HL-60/S4 treated with phorbol 12-myristate 13-acetate at 8.2 ng/mL for 4 days and 3 days (cell line): ENCODE measurements around the gene ZNF367.

ENCODE experiments used
- in situ Hi-C: fragments of 300-500 bp; cut with MboI; formaldehyde crosslinking; loops from 2 replicates; pipeline ENCODE4 v1.15.0; 2022; ENCODE audit warnings: low sequenced_read_pairs

The ZNF367 gene

DNA sequence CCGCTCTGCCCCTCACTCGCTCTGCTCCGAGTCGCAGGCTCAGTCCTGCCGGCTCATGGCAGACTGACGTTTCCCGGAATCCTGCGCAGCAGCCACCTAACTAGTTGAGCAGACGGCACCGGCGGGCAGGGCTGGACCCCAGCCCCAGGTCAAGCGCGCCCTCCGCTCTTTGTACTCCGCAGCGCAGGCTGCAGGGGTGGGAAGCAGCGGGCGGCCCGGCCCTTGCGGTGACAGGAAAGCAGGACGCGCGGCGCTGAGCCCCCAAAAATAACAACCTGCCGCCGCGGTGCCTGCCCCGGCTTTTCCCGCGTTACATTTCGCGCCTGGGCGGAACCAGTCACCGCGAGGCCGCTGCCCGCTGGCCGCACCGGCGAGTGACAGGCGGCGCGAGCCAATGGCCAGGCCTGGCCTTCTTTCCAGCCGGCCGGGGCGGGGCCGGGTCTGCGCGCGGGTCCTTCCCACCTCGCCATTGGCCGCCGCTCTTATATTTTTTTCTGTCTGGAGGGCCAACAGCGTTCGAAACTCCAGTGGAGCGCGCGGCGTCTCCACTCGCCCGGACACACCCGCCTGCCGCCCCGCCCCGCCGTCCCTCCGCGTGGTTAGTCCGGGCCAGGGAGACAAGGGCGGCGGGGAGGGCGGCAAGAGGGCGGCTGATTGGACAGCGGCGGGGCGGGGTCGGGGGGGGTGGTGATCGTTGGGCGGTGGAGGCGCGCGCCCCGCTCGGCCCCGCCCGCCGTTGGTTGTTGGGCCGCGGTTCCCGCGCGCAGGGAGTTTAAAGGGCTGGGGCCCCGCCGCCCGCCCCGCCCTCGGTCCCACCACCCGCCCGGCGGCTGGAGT, at the start of gene ZNF367:
Gene ZNF367 (minus strand): TSS at position 288 of the 837 bp plus-strand sequence. CDS start 338 bp downstream, outside the sequence.
- in situ Hi-C loops, result no loop called here

DNA sequence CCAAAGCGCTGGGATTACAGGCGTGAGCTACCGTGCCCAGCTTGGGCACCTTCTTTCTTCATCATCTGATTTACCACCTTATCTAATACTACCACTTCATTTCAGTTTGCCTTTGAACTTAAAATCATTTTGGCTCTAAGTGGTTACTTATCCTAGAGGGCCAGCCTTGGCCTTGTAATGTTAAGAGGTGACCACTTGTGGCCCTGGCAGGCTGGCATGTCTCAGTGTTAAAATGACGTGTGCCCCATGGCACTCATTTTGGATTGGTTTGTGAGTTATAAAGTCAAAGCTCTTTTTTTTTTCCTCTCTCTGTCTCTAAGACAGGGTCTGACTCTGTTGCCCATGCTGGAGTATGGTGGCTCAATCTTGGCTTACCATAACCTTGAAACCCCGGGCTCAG, 49.6 kb upstream of the ZNF367 start:
- in situ Hi-C loops, result no loop called here

DNA sequence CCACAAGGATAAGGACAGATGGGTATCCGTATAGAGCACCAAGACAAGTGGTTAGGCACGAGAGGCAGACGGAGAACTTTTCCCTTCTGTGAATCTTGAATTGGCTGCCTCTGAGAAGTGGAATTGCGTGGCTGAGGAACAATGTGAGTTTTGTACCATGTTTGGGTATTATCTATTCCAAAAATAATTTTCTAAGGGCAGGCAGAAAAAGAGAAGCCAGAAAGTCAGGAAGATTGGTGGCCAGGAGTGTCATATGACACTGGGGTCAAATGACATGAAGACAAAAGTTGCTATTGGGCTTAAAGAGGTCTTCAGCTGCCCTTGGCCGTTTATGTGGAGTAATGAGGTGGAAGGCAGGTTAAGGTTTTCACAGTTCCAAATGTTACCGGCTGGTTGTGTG, 46.3 kb upstream of the ZNF367 start:
- in situ Hi-C loops, result no loop called here

DNA sequence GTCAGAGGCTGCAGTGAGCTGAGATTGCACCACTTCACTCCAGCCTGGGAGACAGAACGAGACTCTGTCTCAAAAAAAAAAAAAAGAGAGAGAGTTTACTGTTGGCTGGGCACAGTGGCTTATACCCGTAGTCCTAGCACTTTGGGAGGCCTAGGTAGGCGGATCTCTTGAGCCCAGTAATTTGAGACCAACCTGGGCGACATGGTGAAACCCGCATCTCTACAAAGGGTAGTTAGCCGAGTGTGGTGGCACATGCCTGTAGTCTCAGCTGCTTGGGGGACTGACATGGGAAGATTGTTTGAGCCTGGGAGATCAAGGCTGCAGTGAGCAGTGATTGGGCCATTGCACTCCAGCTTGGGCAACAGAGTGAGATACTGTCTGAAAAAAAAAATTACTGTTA, 44.4 kb upstream of the ZNF367 start:
- in situ Hi-C loops, result no loop called here

DNA sequence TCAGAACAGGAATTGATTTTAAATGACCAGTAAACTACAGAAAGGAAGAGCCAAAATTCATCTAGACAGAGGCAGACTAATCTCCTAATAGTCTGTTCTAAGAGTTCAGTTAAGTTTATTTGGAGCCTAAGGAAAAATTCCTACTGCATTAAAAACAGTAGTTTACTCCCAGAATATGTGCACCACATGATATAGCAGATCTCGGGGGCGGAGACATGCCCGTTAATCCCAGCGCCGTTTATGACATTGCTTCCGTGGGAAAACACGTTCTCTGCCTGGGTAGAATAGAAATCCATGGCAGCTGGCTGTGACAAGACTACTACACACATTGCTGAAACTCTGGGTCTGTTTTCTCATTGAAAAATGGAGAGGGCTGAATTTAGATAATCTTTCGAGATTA, 43.2 kb upstream of the ZNF367 start:
- in situ Hi-C loops, result no loop called here

DNA sequence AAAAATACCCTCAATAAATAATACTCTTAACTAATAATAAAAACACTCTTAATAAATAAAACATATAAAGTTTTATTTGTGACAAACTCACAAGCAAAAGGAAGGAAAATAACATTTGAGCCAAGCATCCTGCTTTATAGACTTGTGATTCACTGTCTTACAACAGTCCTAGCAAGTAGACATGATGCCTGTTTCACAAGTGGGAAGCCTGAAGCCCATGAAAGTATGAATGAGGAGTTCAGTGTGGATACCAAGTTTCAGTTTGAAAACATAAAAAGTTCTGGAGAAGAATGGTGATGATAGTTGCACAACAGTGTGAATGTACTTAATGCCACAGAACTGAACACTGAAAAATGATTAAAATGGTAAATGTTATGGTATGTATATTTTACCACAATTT, 42.7 kb upstream of the ZNF367 start:
- in situ Hi-C loops, result no loop called here

DNA sequence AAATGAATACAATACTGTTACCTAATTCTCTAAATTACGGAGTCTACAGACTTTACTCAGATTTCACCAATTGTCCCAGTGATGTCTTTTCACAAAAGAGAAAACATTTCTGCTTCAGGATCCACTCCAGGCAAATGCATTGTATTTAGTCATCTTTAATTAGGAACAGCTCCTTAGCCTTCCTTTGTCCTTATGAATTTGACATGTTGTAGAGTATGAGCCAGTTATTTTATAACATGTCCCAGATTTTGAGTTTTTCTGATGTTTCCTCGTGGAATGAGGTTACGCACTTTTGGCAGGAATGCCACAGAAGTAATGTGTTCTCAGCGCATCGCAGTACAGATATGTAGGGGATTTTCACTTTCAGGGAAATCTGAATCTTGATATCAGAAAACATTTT, 42.3 kb upstream of the ZNF367 start:
- in situ Hi-C loops, result no loop called here

DNA sequence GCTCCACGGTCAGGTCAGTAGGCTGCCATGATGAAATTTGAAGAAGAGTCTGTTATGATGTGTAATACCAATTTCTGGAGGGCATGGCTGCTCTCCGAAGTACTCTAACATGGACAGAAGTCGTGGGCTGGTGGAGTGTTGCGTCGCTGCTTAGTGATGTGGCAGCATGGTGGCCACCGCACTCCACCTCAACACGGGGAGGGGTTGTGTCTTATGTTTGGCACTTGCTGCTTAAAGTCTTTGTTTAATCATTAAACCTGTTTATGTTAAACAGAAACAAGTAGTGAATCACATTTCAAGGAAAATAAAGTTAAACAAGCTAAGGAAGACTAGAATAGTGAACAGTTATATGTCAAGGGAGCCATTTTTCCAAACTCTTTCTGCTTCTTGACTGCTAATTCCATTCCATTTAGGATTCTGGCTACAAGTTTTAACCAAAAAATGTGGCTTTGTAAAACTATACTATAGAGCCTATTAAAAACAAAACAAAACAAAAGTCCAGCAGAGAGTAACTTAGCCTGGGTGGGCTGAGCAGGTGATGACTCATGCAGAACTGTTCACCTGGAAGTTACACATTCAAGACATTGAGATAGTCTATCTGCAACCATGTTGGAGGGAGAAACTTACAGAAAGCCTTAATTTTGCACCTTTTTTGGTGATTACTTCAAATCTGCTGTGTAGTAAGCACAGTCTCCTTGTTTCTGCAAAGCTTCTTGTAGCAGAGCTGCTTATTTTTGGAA, 41.3 kb upstream of the ZNF367 start:
- in situ Hi-C loops, result no loop called here

DNA sequence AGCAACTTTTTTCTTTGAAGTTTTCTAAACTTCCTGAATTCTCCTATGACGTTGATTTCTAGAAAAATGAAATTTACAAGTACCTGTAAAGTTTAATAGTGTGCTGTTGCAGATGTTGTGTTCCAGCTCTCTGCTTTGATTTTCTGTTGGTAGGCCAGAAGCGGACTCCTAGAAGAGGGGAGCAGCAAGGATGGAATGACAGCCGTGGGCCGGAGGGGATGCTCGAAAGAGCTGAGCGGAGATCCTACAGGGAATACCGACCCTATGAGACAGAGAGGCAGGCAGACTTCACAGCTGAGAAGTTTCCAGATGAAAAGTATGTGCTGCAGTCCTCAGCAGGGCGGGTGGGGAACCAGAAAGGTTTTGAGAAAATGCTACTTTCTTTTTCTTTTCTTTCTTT, 40.1 kb upstream of the ZNF367 start:
- in situ Hi-C loops, result no loop called here

DNA sequence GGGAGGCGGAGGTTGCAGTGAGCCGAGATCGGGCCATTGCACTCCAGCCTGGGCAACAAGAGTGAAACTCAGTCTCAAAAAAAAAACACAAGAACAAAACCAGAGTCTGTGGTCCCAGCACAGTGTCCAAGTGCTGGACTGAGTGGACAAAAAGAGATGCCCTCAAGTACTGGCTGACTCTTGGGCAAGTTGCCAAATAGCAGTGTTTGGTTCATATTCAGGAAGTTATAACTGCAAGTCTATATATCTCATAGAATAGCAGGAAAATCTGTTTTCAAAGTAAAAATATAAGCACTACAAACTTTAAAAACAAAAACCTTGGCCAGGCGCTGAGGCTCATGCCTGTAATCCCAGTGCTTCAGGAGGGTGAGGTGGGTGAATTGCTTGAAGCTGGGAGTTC, 39.1 kb upstream of the ZNF367 start:
- in situ Hi-C loops, result no loop called here

DNA sequence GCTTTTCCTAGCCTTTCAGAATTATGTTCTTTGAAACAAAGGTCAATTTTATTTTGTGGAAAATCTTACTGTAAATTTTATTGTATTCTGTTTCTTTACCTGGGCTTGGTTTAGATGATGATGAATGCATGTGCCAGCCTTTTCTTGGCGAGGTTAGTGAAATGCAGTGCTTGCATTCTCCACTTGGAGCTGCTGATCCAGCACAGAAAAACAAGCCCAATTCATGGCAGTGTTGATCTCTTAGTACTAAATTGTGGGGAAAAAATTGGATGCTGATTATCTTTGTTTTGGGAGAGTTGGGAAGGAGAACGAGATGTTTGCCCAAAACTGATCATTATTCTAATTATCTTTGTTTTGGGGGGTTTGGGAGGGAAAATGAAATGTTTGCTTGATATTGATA, 35.5 kb upstream of the ZNF367 start:
- in situ Hi-C loops, result no loop called here

DNA sequence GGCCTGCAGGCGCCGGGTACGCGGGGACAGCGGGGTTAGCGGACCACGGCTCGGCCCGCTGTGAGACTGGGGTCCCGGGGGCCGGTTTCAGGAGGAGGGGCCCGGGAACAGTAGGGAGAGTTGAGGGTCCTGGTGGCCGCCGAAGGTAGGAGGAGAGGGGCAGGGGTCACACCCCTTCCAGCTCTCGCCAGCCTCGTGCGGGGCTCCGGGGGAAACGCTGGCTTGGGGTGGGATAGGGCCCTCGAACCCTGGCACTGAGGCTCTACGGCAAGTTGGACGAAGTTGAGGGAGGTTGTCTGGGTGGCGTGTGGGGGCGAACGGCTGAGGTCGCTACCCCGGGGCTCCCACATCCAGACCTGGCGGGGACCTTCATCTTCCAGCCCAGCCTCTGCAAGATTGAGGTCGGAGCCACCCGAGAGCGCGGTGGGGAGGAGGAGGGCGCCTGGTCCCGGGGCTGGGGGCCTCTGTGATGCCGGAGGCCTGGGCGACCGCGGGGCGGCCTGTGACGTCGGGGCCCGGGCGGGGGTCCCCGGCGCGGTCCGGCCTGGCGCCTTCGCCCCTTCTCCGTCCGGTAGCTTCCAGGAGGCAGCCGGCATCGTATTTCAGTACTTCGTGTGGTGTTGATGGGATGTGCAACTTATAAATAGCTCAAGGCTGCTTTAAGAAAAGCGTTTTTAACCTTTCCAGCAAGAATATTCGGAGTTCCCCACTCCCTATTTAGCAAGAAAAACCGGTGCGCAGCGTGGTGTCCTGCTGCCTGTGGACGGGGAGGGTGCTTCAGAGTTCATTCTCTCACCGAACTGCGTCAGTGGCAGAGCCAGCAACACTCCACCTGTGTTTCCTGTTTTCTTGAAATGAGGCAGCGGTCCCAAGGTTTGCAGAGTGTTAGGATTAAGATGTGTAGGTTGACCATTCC, 32.7 kb upstream of the ZNF367 start:
- in situ Hi-C loops, result no loop called here

DNA sequence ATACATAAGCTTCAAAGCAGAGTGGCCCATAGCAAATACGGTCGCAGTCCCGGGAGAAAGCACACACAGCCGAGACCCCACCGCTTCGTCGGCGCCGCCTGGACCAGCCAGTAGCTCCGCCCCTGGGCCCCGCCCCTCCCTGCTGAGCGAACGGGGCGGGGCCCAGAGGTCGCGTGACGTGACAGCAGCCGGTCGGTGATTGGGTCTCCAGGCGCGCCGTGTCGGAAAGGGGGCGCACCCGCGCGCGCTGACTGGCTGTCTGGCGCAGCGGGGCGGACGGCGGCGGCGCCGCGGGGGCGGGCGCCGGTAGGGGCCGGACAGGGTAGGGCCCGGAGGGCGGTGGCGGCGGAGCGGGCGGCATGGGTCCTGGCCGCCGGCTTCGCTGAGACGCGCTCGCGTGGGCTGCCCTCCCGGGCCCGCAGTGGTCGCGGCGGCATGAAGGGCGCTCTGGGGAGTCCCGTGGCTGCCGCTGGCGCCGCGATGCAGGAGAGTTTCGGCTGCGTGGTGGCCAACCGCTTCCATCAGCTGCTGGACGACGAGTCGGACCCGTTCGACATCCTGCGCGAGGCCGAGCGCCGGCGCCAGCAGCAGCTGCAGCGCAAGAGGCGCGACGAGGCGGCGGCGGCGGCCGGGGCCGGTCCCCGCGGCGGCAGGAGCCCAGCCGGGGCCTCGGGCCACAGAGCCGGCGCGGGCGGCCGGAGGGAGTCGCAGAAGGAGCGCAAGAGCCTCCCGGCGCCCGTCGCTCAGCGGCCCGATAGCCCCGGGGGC, 31.9 kb upstream of the ZNF367 start, which contains the start of gene HABP4:
Gene HABP4 (plus strand): TSS at position 325 of the 768 bp plus-strand sequence. CDS start 111 bp downstream, at position 436.
- in situ Hi-C loops, result loop anchor here (10.0 kb wide), 1 partner anchor 205 kb away; the partner anchor contains the start of gene PRXL2C

DNA sequence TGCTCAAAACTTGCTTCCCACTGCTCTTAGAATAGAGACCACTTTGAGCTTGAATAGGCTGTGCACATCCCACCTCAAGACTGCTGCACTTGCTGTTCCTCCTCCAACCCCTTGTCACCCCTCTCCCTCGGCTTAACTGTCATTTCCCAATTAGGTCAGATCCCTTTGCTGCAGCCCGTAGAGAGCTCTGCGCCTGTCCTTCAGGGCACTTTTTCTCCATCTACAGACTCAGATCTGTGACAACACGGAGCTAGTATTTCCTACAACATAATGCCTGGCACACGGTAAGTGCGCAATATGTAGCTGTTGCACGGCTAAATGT, 31.3 kb upstream of the ZNF367 start:
- in situ Hi-C loops, result loop anchor here (10.0 kb wide), 1 partner anchor 205 kb away; the partner anchor contains the start of gene PRXL2C

DNA sequence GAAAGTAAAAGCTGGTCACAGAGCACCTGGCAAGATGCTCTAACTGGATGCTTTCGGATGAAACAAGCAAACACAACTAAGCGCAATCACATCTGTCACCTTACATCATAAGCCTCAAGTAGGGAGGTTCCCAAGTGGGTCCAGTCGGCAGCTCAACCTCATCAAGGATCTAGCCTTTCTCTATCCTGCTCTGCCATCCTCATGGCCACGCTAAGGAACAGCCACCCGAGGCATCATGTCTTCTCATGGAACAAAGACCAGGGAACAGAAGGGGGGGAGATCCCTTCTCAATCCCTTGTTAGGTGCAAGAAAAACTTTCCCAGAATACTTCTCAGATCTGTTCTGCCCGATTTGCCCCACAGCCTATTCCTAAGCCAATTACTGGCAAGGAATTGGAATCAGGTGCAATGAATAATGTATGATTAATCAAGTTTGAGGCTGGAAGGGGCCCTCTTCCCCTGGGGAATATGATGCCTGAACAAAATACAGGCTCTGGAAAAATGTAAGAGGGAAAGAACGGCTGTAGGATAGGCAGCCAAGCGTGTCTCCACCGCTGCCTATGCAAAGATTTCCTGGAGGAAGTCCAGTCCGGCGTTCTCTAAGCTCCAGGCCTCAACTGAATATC, 30.5 kb upstream of the ZNF367 start:
- in situ Hi-C loops, result loop anchor here (10.0 kb wide), 1 partner anchor 206 kb away; the partner anchor contains the start of gene PRXL2C

DNA sequence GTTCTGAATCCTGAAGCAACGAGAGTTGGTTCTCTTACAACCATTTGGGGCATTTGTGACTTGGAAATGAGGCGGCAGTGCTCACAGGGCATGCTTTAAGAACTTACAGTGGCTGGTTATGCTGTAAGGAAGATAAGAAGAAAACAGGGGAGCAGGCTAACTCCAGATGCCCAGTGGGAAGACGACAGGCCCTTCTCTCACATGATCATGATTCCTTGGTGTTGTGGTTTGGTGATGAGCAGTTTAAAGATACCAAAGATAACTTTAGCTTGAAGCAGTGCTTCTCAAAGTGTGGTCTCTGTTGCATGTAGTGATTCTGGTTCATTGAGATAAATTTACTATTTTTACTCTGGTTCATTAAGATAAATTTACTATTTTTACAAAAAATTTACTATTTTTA, 29.2 kb upstream of the ZNF367 start:
- in situ Hi-C loops, result loop anchor here (10.0 kb wide), 1 partner anchor 207 kb away; the partner anchor contains the start of gene PRXL2C

DNA sequence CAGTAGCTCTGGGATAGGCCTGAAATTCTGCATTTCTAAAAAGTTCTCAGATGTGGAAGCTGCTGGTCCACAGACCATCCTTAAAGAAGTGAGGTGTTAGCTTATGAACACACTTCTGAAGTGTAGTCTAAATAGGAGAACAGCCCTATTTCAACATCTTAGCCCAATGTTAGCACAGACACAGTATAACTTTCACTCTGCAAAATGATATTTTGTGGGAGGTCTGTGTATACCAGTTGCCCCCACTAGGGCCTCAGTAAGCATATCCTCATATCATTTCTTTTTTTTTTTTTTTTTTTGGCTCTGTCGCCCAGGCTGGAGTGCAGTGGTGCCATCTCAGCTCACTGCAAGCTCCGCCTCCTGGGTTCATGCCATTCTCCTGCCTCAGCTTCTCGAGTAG, 24.3 kb upstream of the ZNF367 start:
- in situ Hi-C loops, result loop anchor here (10.0 kb wide), 1 partner anchor 212 kb away; the partner anchor contains the start of gene PRXL2C

DNA sequence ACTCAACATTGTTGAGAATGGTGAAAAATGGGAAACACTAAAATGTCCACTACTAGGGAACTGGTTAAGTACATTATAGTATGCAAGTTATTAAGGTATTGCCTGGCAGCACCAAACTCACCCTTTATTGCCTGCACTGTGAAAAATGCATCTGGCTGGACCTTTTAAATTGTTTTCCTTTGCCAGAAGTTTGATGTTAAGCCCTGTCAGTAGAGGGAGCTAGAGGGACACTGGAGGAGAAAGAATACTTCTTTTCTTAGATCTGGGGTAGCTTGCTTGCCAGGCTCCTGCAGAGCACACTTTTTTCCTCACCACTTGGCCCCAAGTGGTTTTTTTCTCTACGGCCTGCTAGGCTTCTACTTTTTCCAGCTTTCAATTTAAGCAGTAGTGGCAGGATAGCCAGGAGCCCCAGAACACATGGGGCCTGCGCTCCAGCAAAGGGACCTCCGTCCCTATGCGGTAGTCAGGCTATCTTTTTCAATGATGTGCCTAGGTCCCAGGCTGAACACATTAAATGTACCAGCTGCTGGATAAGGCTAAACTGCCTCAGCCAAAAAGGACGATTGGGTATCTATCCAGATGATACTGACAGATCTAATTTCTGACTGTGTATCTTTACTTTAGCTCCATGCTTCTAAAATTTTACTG, 23.8 kb upstream of the ZNF367 start:
- in situ Hi-C loops, result loop anchor here (10.0 kb wide), 1 partner anchor 213 kb away; the partner anchor contains the start of gene PRXL2C

DNA sequence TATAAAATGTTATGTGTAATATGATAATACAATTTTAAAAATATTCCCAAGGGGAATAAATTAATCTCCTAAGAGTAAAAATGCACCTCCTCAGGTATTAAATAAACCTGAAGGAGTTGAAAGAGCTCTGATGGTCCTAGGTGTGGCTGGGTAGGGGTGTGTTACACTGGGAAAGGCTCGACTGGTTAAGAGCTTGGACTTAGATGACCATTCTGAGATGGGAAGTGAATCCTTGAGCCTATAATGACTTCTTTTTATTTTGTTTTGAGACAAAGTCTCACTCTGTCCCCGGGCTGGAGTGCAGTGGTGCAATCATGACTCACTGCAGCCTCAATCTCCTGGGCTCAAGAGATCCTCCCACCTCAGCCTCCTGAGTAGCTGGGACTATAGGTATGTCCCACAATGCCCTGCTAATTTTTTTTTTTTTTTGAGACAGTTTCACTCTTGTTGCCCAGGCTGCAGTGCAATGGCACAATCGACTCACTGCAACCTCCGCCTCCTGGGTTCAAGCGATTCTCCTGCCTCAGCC, 22.6 kb upstream of the ZNF367 start:
- in situ Hi-C loops, result loop anchor here (10.0 kb wide), 1 partner anchor 214 kb away; the partner anchor contains the start of gene PRXL2C
